ENCODE results near the gene PRIM2.
A peak's percentile ranks its signal among the peaks of the same experiment; 100 is the strongest.
"Not testable (repeated sequence)": the region's sequence is repeated elsewhere in the genome, so short reads cannot be mapped to it uniquely, and the experiment has no call there.

Gene PRIM2

DNA sequence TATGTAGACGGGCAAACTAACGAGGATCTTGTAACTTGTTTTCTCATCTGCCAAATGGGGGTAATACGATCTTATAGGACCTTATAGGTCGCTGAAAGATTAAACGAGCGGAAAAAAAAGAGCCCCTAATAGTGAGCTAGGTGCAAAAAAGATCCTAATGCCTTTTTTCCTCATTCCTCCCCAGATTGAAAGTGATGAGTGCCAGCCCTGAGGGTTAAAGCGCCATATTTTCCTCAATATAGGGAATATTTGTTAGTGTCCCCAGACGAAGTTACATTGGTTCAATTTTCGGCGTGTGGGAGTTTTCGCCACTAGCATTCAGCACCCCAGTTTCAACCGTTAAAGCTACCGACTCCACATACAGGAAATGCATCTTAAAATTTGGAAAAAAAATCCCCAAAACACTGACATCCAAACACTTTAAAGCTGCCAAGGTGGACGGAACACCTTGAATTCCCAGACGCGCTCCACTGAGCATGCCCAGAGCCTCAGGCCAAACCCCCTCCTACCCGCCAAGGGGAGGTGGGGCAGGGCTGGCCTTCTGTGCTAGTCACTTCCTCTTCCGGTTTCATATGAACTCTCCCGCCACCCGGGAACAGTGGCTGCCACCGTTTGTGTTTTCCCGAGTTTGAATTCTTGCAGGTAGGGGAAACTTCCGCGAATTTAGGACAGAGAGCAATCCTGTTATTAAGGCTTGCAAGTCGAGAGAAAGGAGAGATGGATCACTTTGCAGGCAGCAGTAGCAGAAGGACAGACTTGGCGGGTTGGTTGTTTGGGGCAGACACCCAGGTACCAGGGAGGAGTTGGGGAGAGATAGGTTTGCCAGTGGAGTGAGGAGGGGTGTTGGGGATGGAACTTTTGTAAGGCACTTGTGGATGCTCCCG, at the start of gene PRIM2:
Gene PRIM2, plus strand, starts transcription at position 571 of the 884 bp plus-strand sequence. CDS start 816 bp downstream, outside the sequence.
- peak; percentile 58 for DNase-seq (ENCODE audit: low read depth)

DNA sequence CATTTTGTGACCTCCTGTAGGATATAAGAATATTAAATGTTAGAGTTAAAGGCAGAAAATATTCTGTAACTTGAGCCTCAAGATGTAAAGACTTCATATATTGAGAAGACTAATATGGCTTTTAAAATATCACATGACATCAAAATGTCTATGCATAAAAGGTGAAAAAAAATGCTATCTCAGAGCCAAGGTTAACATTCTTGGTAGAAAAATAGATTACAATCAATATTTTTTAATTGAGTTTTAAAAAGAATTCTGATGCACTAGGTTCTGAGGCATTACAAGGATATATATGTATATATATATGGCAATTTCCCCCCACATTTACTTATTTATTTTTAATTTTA, 49.2 kb upstream of the PRIM2 start:
- no peak for DNase-seq (ENCODE audit: low read depth)

DNA sequence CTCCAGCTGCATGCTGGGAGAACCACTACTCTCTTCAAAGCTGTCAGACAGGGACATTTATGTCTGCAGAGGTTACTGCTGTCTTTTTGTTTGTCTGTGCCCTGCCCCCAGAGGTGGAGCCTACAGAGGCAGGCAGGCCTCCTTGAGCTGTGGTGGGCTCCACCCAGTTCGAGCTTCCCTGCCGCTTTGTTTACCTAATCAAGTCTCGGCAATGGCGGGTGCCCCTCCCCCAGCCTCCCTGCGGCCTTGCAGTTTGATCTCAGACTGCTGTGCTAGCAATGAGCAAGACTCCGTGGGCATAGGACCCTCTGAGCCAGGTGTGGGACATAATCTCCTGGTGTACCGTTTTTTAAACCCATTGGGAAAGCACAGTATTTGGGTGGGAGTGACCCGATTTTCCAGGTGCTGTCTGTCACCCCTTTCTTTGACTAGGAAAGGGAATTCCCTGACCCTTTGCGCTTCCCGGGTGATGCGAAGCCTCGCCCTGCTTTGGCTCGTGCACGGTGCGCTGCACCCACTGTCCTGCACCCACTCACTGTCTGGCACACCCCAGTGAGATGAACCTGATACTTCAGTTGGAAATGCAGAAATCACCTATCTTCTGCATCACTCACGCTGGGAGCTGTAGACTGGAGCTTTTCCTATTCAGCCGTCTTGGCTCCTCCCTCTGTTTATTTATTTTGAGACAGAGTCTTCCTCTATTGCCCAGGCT, 43.2 kb upstream of the PRIM2 start:
- DNase-seq (ENCODE audit: low read depth) = not testable (repeated sequence)

GRCh38 chr6:57275384-57275783, 42.0 kb upstream of the PRIM2 start:
- DNase-seq (ENCODE audit: low read depth) = no peak

- DNase-seq (ENCODE audit: low read depth) = no peak
These were observed 40.5 kb upstream of the PRIM2 start for GRCh38 chr6:57276946-57277345.

- DNase-seq (ENCODE audit: low read depth) = no peak
These were observed 38.9 kb upstream of the PRIM2 start for GRCh38 chr6:57278570-57278969.

DNA sequence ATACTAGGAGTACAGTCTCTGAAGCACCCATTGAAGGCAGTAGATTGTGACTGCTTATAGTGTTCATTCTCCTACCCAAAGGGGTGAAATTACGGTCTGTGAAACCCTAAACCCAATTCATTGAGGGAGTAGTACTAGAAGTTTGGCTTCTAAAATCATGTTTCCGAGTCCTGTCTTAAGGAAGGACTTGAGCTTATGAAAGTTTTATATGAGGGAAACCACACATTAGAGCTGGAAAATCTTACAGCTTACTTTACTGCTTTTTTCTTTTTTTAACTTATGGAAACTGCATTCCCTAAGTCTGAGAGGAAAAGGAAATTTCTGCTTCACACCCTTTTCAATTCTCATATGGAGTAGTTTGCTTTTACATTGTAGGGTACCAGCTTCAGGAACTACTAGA, 38.4 kb upstream of the PRIM2 start:
- no peak for DNase-seq (ENCODE audit: low read depth)

GRCh38 chr6:57283106-57283505, 34.3 kb upstream of the PRIM2 start:
- DNase-seq (ENCODE audit: low read depth) = no peak

DNA sequence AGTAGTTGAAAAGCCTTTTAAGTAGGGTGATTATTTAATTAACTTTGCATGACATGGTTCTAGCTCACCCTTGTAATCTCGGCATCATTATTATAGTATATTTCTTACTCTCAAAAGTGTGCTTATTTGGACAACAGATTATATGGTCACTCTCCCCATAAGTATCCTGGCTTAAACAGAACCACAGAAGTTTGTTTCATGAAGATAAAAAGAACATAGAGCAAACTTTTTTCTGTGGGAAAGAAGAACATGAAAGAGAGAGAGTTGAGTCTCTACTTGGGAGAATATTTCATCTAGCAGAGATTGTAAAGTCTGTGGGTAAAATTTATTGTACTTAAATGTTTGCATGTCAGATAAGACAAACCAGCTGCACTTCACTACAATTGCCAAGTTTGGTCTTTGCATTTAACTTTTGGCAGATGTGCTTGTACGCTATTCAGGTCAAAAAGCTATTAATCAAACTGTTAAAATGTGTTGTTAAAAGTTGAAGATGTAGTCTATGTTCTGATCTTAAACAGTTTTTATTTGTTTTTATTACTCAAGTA, 33.4 kb upstream of the PRIM2 start:
- DNase-seq (ENCODE audit: low read depth) = no peak

DNA sequence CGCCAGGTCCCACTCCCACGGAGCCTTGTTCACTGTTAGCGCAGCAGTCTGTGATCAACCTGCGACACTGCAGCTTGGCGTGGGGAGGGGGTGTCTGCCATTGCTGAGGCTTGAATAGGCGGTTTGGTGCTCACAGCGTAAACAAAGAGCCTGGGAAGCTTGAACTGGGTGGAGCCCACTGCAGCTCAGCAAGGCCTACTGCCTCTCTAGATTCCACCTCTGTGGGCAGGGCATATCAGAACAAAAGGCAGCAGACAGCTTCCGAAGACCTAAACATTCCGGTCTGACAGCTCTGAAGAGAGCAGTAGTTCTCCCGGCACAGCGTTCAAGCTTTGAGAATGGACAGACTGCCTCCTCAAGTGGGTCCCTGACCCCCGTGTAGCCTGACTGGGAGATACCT, 29.3 kb upstream of the PRIM2 start:
- DNase-seq (ENCODE audit: low read depth) = not testable (repeated sequence)

DNA sequence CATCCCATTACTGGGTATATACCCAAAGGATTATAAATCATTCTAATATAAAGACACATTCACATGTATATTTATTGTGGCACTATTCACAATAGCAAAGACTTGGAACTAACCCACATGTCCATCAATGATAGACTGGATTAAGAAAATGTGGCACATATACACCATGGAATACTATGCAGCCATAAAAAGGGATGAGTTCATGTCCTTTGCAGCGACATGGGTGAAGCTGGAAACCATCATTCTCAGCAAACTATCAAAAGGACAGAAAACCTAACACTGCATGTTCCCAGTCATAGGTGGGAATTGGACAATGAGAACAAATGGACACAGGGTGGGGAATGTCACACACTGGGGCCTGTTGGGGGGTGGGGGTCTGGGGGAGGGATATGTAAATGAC, 24.0 kb upstream of the PRIM2 start:
- DNase-seq (ENCODE audit: low read depth) = not testable (repeated sequence)

DNA sequence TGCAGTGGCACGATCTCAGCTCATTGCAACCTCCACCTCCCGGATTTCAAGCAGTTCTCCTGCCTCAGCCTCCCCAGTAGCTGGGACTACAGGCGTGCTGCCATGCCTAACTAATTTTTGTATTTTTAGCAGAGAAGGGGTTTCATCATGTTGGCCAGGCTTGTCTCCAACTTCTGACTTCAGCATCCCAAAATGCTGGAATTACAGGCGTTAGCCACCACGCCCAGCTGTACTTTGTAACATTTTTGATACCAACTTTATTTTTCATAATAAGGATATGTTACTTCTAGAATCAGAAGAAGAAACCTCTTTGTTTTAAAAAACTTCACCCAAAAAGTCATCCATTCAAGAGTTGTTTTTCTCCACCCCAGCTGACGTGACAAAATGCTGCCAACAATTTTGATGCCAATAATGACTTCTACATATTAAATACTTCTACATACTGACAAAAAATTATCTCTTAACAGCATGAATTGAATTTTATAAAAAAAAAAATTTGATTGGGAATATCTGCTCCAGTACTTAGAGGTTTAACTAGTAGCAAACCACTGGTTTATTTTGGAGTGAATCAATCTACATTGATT, 22.5 kb upstream of the PRIM2 start:
- DNase-seq (ENCODE audit: low read depth) = no peak

- DNase-seq (ENCODE audit: low read depth) = no peak
These were observed 19.9 kb upstream of the PRIM2 start for GRCh38 chr6:57297505-57297904.

DNA sequence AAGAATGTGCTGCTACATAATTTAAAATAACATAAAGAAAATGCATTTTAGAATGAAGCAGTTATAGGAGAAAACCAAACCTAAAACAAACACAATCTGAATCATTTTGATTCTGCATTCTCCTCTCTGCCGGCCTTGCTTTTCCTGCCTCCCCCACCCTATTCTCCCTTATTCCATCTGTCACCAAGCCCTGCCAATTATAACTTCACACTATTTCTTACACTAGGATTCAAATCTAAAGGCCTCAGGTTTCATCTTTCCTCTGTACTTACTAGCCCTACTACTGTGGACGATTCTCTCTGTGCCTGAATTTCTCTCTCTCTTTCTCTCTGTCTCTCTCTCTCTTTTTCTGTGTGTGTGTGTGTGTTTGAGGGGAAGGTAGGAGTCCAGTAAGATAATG, 18.7 kb upstream of the PRIM2 start:
- DNase-seq (ENCODE audit: low read depth) = no peak

DNA sequence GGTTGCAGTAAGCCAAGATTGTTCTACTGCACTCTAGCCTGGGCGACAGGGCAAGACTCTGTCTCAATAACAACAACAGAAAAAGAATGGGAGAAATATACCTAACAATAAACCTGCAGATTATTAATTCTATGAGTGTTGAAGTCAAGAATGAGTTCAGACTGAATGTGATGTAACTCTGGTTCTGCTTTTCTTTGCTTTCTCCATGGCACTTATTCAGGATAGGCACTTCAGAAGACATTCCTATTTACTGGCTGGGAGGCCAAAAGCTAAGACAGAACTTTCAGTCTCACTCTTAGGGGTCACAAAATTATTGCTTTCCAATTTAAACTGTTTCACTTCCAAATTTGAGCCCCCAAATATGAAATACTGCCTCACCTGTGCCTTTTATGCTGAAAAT, 15.7 kb upstream of the PRIM2 start:
- DNase-seq (ENCODE audit: low read depth) = no peak

GRCh38 chr6:57302477-57302876, 15.0 kb upstream of the PRIM2 start:
- no peak for DNase-seq (ENCODE audit: low read depth)

GRCh38 chr6:57303931-57304681, 13.3 kb upstream of the PRIM2 start:
- DNase-seq (ENCODE audit: low read depth) = no peak

DNA sequence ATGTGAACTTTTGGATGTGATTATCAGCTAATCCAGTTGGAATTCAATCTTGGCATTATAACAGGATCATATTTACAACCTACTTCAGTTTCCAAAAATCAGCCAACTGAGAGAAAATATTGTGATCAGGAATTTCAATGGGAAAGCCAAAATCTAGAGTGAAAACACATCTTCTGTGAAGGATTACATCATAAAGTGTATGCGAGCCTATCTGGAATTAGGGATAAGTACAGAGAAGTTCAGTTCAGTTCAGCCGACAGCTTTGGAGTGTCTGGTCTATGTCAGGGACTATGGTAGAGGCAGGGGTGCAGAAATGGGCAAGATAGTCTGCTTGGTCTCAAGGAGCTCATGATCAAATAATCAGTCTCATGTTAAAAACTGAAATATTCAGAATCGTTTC, 12.3 kb upstream of the PRIM2 start:
- no peak for DNase-seq (ENCODE audit: low read depth)

GRCh38 chr6:57305761-57306160, 11.7 kb upstream of the PRIM2 start:
- DNase-seq (ENCODE audit: low read depth) = no peak

- no peak for DNase-seq (ENCODE audit: low read depth)
These were observed 11.2 kb upstream of the PRIM2 start for GRCh38 chr6:57306273-57306672.

DNA sequence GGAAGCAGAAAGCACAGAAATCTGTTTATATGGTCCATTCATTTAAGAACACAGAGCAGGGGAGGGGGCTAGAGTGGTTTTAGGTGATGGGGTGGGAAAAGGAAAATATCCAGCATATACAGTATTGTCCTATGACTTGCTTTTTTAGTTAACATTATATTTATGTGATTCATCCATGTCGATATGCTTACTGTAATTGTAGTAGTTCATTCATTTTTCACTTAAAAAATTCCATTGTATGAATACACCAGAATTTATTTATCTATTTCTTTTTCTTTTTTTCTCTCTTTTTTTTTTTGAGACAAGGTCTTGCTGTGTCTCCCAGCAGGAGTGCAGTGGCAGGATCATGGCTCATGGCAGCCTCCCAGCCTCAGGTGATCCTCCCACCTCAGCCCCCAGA, 9.6 kb upstream of the PRIM2 start:
- no peak for DNase-seq (ENCODE audit: low read depth)

- DNase-seq (ENCODE audit: low read depth) = not testable (repeated sequence)
These were observed 8.7 kb upstream of the PRIM2 start for GRCh38 chr6:57308755-57309154.

All from stimulated activated CD8-positive, alpha-beta memory T cell treated with anti-CD3 and anti-CD28 coated beads, Interleukin-15, amount 100 ng/mL, for 24 hours (primary cell).